HepG2 (cell line): ENCODE data around the gene KIF26B.

ENCODE experiments used
- FOXK1 ChIP-seq: sonication (generic); formaldehyde crosslinking; IDR thresholded peaks from 2 replicates; pipeline ENCODE4 v1.4.0; 2020; ENCODE audit warnings: low read depth, missing genetic modification reagents, borderline replicate concordance
- JDP2 ChIP-seq: sonication (generic); formaldehyde crosslinking; IDR thresholded peaks from 2 replicates; pipeline ENCODE4 v1.8.1; 2022; ENCODE audit warnings: missing genetic modification reagents, borderline replicate concordance
- NBN ChIP-seq: fragments of 450-650 bp; conservative IDR thresholded peaks from 2 replicates; pipeline ENCODE4 v1.6.1; 2017
- REL ChIP-seq: sonication (generic); formaldehyde crosslinking; conservative IDR thresholded peaks from 2 replicates; pipeline ENCODE4 v1.8.0; 2022; ENCODE audit warnings: mild to moderate bottlenecking, missing genetic modification reagents, moderate library complexity
- TF ChIP-seq, protein P1 (sequence below): sonication (generic); formaldehyde crosslinking; IDR thresholded peaks from 2 replicates; pipeline ENCODE4 v1.4.0; 2020; ENCODE audit warnings: mild to moderate bottlenecking, missing genetic modification reagents
- TF ChIP-seq, protein P2 (sequence below): sonication (generic); formaldehyde crosslinking; conservative IDR thresholded peaks from 2 replicates; pipeline ENCODE4 v1.4.0; 2020; ENCODE audit warnings: missing genetic modification reagents

DNA sequence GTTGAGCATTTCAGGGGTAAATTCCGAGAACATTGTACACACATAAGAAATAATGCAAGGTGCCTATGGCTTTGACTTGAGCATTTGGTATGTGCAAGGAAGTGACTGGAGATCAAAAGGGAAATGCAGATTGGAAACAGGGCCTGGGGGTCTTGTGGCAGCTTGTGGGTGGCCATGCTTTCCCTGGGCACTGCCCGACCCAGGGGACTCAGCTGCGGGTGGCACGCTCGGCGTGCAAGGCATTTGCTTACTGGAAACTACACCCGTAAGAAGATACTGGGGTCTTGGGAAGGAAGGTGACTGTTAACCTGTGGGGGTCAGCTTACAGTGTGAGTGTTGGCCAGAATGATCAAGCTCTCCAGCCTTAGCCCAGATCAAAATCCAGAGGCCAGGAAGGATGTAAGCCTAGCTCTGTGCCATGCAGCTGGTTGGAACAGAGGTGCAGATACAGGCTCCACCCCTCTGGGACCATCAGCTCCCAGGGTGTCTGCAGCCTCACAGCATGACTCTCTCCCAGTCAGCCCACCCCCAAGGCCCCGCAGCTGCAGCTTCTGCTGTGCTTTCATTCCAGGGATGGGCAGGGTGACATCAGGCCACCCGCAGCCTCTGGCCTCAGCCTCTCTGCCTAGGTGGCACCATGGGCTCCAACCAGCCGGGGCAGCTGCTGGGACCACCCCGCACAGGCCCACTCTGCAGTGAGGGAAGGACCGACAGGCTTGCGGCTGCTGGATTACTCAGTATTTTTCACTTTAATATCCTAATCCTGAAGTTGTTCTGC is 55.1 kb downstream of the KIF26B start:
- TF ChIP-seq REL (no peak), NBN (no peak), JDP2 (CRISPR knock-in tag) (no peak), FOXK1 (CRISPR knock-in tag) (no peak)
- TF ChIP-seq, protein P1, sequence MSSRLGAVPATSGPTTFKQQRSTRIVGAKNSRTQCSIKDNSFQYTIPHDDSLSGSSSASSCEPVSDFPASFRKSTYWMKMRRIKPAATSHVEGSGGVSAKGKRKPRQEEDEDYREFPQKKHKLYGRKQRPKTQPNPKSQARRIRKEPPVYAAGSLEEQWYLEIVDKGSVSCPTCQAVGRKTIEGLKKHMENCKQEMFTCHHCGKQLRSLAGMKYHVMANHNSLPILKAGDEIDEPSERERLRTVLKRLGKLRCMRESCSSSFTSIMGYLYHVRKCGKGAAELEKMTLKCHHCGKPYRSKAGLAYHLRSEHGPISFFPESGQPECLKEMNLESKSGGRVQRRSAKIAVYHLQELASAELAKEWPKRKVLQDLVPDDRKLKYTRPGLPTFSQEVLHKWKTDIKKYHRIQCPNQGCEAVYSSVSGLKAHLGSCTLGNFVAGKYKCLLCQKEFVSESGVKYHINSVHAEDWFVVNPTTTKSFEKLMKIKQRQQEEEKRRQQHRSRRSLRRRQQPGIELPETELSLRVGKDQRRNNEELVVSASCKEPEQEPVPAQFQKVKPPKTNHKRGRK (CRISPR knock-in tag): no peak
- TF ChIP-seq, protein P2, sequence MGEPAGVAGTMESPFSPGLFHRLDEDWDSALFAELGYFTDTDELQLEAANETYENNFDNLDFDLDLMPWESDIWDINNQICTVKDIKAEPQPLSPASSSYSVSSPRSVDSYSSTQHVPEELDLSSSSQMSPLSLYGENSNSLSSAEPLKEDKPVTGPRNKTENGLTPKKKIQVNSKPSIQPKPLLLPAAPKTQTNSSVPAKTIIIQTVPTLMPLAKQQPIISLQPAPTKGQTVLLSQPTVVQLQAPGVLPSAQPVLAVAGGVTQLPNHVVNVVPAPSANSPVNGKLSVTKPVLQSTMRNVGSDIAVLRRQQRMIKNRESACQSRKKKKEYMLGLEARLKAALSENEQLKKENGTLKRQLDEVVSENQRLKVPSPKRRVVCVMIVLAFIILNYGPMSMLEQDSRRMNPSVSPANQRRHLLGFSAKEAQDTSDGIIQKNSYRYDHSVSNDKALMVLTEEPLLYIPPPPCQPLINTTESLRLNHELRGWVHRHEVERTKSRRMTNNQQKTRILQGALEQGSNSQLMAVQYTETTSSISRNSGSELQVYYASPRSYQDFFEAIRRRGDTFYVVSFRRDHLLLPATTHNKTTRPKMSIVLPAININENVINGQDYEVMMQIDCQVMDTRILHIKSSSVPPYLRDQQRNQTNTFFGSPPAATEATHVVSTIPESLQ: no peak
